ENCODE measurements around the gene TMEM208.

Gene TMEM208

GRCh38 chr16:67207249-67208091 is 19.5 kb upstream of the TMEM208 start:
- in situ Hi-C loops (cut with MboI; ENCODE audit: low sequenced_read_pairs): no loop called here

- in situ Hi-C loops (cut with MboI; ENCODE audit: low sequenced_read_pairs): no loop called here
Measured at GRCh38 chr16:67208154-67208896, 18.6 kb upstream of the TMEM208 start.

- in situ Hi-C loops (cut with MboI; ENCODE audit: low sequenced_read_pairs): no loop called here
Measured at GRCh38 chr16:67209565-67209964, 17.4 kb upstream of the TMEM208 start.

GRCh38 chr16:67210069-67210937 is 16.6 kb upstream of the TMEM208 start:
- in situ Hi-C loops (cut with MboI; ENCODE audit: low sequenced_read_pairs): no loop called here

GRCh38 chr16:67211674-67212073 is 15.3 kb upstream of the TMEM208 start:
- in situ Hi-C loops (cut with MboI; ENCODE audit: low sequenced_read_pairs): no loop called here

- in situ Hi-C loops (cut with MboI; ENCODE audit: low sequenced_read_pairs): no loop called here
Measured at GRCh38 chr16:67212766-67213165, 14.2 kb upstream of the TMEM208 start.

GRCh38 chr16:67213197-67214019 is 13.5 kb upstream of the TMEM208 start:
- in situ Hi-C loops (cut with MboI; ENCODE audit: low sequenced_read_pairs): no loop called here

- in situ Hi-C loops (cut with MboI; ENCODE audit: low sequenced_read_pairs): no loop called here
Measured at GRCh38 chr16:67215706-67216105, 11.2 kb upstream of the TMEM208 start.

GRCh38 chr16:67216612-67217490 is 10.1 kb upstream of the TMEM208 start:
- in situ Hi-C loops (cut with MboI; ENCODE audit: low sequenced_read_pairs): no loop called here

GRCh38 chr16:67223992-67224391 is 2.9 kb upstream of the TMEM208 start:
- in situ Hi-C loops (cut with MboI; ENCODE audit: low sequenced_read_pairs): no loop called here

- in situ Hi-C loops (cut with MboI; ENCODE audit: low sequenced_read_pairs): no loop called here
Measured at GRCh38 chr16:67226295-67226803, 581 bp upstream of the TMEM208 start.

GRCh38 chr16:67227567-67227921 is 614 bp downstream of the TMEM208 start:
- in situ Hi-C loops (cut with MboI; ENCODE audit: low sequenced_read_pairs): no loop called here

- in situ Hi-C loops (cut with MboI; ENCODE audit: low sequenced_read_pairs): no loop called here
Measured at GRCh38 chr16:67228034-67228785, 1.3 kb downstream of the TMEM208 start.

- in situ Hi-C loops (cut with MboI; ENCODE audit: low sequenced_read_pairs): no loop called here
Measured at GRCh38 chr16:67228905-67229304, 2.0 kb downstream of the TMEM208 start.

- in situ Hi-C loops (cut with MboI; ENCODE audit: low sequenced_read_pairs): no loop called here
Measured at GRCh38 chr16:67229906-67230808, 3.2 kb downstream of the TMEM208 start.

- in situ Hi-C loops (cut with MboI; ENCODE audit: low sequenced_read_pairs): no loop called here
Measured at GRCh38 chr16:67230809-67231660, 4.1 kb downstream of the TMEM208 start.

- in situ Hi-C loops (cut with MboI; ENCODE audit: low sequenced_read_pairs): no loop called here
Measured at GRCh38 chr16:67233596-67233995, 6.7 kb downstream of the TMEM208 start.
